Body of pancreas (tissue), 4 donors: Measurements from ENCODE around the gene CPEB4.

Experiments used
- CTCF ChIP-seq, 7 experiments: fragments of 450-650 bp in 4 of 7; fragments of 200-600 bp in 3 of 7; sonication (generic) in 3 of 7; IDR thresholded peaks; one replicate each; pipeline ENCODE4 v1.5.1; 2016 to 2019; ENCODE audit warnings: antibody characterized with exemption in 7 of 7
- POLR2A ChIP-seq, 3 donors: fragments of 450-650 bp; IDR thresholded peaks; one replicate each; pipeline ENCODE4 v1.6.1; 2016; ENCODE audit warnings: antibody characterized with exemption in 3 of 3, mild to moderate bottlenecking in 2 of 3

- TF ChIP-seq CTCF (IDR thresholded peaks at IDR 0.05) (peak in 5 of 7 experiments; percentile 26 to 33 (median 31)), POLR2A (IDR thresholded peaks at IDR 0.05) (no peak)
Measured at GRCh38 chr5:173925449-173926071, 37.4 kb downstream of the CPEB4 start.
